Spleen (tissue), 11 donors: ENCODE measurements around the gene SCFD2. TPM values are rescaled to one million over a fixed set of nuclear protein-coding genes. Genes with fewer than 3 reads are reported as not detected.
A peak's percentile ranks its signal among the peaks of the same experiment; 100 is the strongest.
"Not testable (repeated sequence)": the region's sequence is repeated elsewhere in the genome, so short reads cannot be mapped to it uniquely, and the experiment has no call there.

ENCODE experiments used
- DNase-seq: peaks from one replicate; pipeline ENCODE4 v3.0.0-alpha.2; 2020
- H3K27ac ChIP-seq, 8 donors: fragments of 200-600 bp; sonication (generic) in 7 of 8; 1 replicate in 4 of 8; 2 replicates in 4 of 8; pipeline versions ENCODE4 v1.5.0 to v1.8.0; 2016 to 2021; ENCODE audit warnings: inconsistent platforms in 4 of 8, mild to moderate bottlenecking in 4 of 8, moderate library complexity in 1 of 8
- H3K27me3 ChIP-seq, 7 donors: fragments of 200-600 bp; sonication (generic) in 6 of 7; replicated peaks in 1 of 7; 1 replicate in 4 of 7; 2 replicates in 3 of 7; pipeline versions ENCODE4 v1.5.0 to v1.8.0; 2016 to 2021; ENCODE audit warnings: inconsistent platforms in 3 of 7, mild to moderate bottlenecking in 1 of 7
- H3K36me3 ChIP-seq, 6 donors: fragments of 200-600 bp; sonication (generic) in 5 of 6; 1 replicate in 4 of 6; 2 replicates in 2 of 6; pipeline versions ENCODE4 v1.5.0 to v1.8.0; 2016 to 2021; ENCODE audit warnings: inconsistent platforms in 2 of 6
- H3K4me1 ChIP-seq, 6 donors: fragments of 200-600 bp; sonication (generic) in 5 of 6; 1 replicate in 3 of 6; 2 replicates in 3 of 6; pipeline versions ENCODE4 v1.5.0 to v1.8.0; 2016 to 2021; ENCODE audit warnings: inconsistent platforms in 3 of 6
- H3K4me3 ChIP-seq, 8 donors: fragments of 200-600 bp; sonication (generic) in 7 of 8; 1 replicate in 4 of 8; 2 replicates in 4 of 8; pipeline versions ENCODE4 v1.5.0 to v1.8.0; 2016 to 2021; ENCODE audit warnings: inconsistent platforms in 4 of 8, mild to moderate bottlenecking in 4 of 8, moderate library complexity in 2 of 8
- H3K9me3 ChIP-seq, 8 donors: fragments of 200-600 bp; sonication (generic) in 7 of 8; 1 replicate in 4 of 8; 2 replicates in 4 of 8; pipeline versions ENCODE4 v1.5.0 to v1.8.0; 2016 to 2021; ENCODE audit warnings: inconsistent platforms in 4 of 8
- CTCF ChIP-seq, 11 experiments: fragments of 200-600 bp in 7 of 11; fragments of 450-650 bp in 4 of 11; sonication (generic) in 4 of 11; IDR thresholded peaks in 8 of 11; conservative IDR thresholded peaks in 3 of 11; 1 replicate in 7 of 11; 2 replicates in 4 of 11; pipeline versions ENCODE4 v1.4.0 to v1.8.0; 2016 to 2021; ENCODE audit warnings: antibody characterized with exemption in 11 of 11, inconsistent platforms in 4 of 11, mild to moderate bottlenecking in 1 of 11
- POLR2A ChIP-seq, 3 donors: fragments of 450-650 bp; IDR thresholded peaks; one replicate each; pipeline ENCODE4 v1.5.1; 2017; ENCODE audit warnings: antibody characterized with exemption in 3 of 3, mild to moderate bottlenecking in 1 of 3
- POLR2AphosphoS5 ChIP-seq, 3 donors: sonication (generic); formaldehyde crosslinking; IDR thresholded peaks; one replicate each; pipeline ENCODE4 v1.5.1; 2017; ENCODE audit warnings: antibody characterized with exemption in 3 of 3
- WGBS, 5 donors: extraction: QIAGEN DNeasy Blood & Tissue Kit in 3 of 5; methylation state at CpG; one replicate each; pipeline versions ENCODE4 v1.1.5 to v1.1.7; 2013 to 2018; 5-methylcytosine and 5-hydroxymethylcytosine counted together
- intact Hi-C: fragments of 100-400 bp; cut with DNase I; formaldehyde crosslinking; loops from one replicate; pipeline ENCODE4 v1.15.0; 2023; ENCODE audit warnings: low total_unique reads
- polyA plus RNA-seq, 3 donors: library from polyadenylated mRNA; stranded (reverse); fragments of 200-250 nt; gene quantifications; one replicate each; pipeline ENCODE4 v1.2.1, GENCODE V29; 2013
- total RNA-seq, 7 donors: library from RNA; depleted of rRNA in 3 of 7; stranded (reverse); fragments of >200 nt in 3 of 7; fragmentation: NEBNext Ultra II Directional in 4 of 7; extraction: Animal tissue kit (Norgen Biotek cat#: 25700) in 4 of 7; gene quantifications; one replicate each; pipeline versions ENCODE4 v1.1.0 to v1.2.1, GENCODE V29; 2016 to 2021
- donor health status: healthy with polysubstance abuse.
- donor health status: DM: no; HTN: no; CAD: no; lungs with moderate emphysema.
- donor health status: DM: no; HTN: no; CAD: no.
- donor health status: Bipolar disorder and iron deficiency.
- donor health status: healthy.
- donor health status: DM: no; HTN: no; CAD: no.
- donor health status: DM: yes; HTN: yes; CAD: no.

Gene SCFD2
- total and polyA plus RNA-seq, 10 donors, result 3.6 to 42.1 (median 21.1) TPM

GRCh38 chr4:53334916-53335315, 30.9 kb downstream of the SCFD2 start:
- DNase-seq, H3K4me1 ChIP-seq, H3K36me3 ChIP-seq, H3K4me3 ChIP-seq, H3K9me3 ChIP-seq, H3K27me3 ChIP-seq, H3K27ac ChIP-seq, intact Hi-C loops: not testable (repeated sequence)
- 93 to 98% (median 96%) methylated on average over 6 of the region's 6 CpGs for WGBS, 5 donors

- intact Hi-C loops, result no loop called here
- TF ChIP-seq POLR2AphosphoS5 (IDR thresholded peaks at IDR 0.05), result no peak
- no peak for TF ChIP-seq POLR2A (IDR thresholded peaks at IDR 0.05)
- no peak for TF ChIP-seq CTCF (IDR thresholded peaks at IDR 0.05 in 8 of 11, conservative IDR thresholded peaks at IDR 0.05 in 3 of 11)
These were observed 39.3 kb downstream of the SCFD2 start for GRCh38 chr4:53326535-53326934.

GRCh38 chr4:53322696-53323095, 43.2 kb downstream of the SCFD2 start:
- no peaks in the 10 kb centered on the region for H3K27me3 ChIP-seq
- no peak overlapping the region for H3K27ac ChIP-seq
- DNase-seq, result no peak
- TF ChIP-seq CTCF (IDR thresholded peaks at IDR 0.05 in 8 of 11, conservative IDR thresholded peaks at IDR 0.05 in 3 of 11), result no peak
- no peak for TF ChIP-seq POLR2AphosphoS5 (IDR thresholded peaks at IDR 0.05)
- no peak for TF ChIP-seq POLR2A (IDR thresholded peaks at IDR 0.05)
- no peak overlapping the region for H3K4me3 ChIP-seq
- H3K9me3 ChIP-seq, result no peaks in the 10 kb centered on the region
- peaks cover 0 to 15% (median 8%) of the 10 kb centered on the region in 6 donors for H3K4me1 ChIP-seq
- intact Hi-C loops, result no loop called here
- H3K36me3 ChIP-seq, result peaks cover 0 to 4% (median 0%) of the 10 kb centered on the region in 6 donors

More at GRCh38 chr4:53326535-53326934, 39.3 kb downstream of the SCFD2 start:
- Histone ChIP-seq H3K36me3 (peaks cover 0 to 4% (median 0%) of the 10 kb centered on the region in 6 donors), H3K27me3 (no peaks in the 10 kb centered on the region), H3K4me1 (peaks cover 0 to 8% (median 5%) of the 10 kb centered on the region in 6 donors), H3K4me3 (no peak overlapping the region), H3K9me3 (no peaks in the 10 kb centered on the region), H3K27ac (no peak overlapping the region)
- 87 to 95% (median 91%) methylated on average over 3 of the region's 3 CpGs for WGBS, 5 donors
- DNase-seq, result no peak

- H3K4me3 ChIP-seq, result no peak overlapping the region
- TF ChIP-seq POLR2A (IDR thresholded peaks at IDR 0.05) (no peak), CTCF (IDR thresholded peaks at IDR 0.05 in 8 of 11, conservative IDR thresholded peaks at IDR 0.05 in 3 of 11) (no peak), POLR2AphosphoS5 (IDR thresholded peaks at IDR 0.05) (no peak)
- peaks cover 0 to 15% (median 8%) of the 10 kb centered on the region in 6 donors for H3K4me1 ChIP-seq
- H3K9me3 ChIP-seq, result no peaks in the 10 kb centered on the region
- H3K27me3 ChIP-seq, result no peaks in the 10 kb centered on the region
- 92 to 98% (median 95%) methylated on average over 2 of the region's 2 CpGs for WGBS, 5 donors
- H3K27ac ChIP-seq, result peak overlapping the region in 4 of 8 donors; percentile 23 to 57 (median 34)
- intact Hi-C loops, result no loop called here
- no peaks in the 10 kb centered on the region for H3K36me3 ChIP-seq
- DNase-seq, result no peak
These were observed 43.9 kb downstream of the SCFD2 start for GRCh38 chr4:53321984-53322289.
